HS-5 (cell line): ENCODE data around the gene HAGHL.
"Not testable (repeated sequence)": the region's sequence is repeated elsewhere in the genome, so short reads cannot be mapped to it uniquely, and the experiment has no call there.

Source experiments
- DNase-seq: peaks from one replicate; pipeline ENCODE4 v3.0.0-alpha.2; 2012; ENCODE audit warnings: low read depth

The HAGHL gene

GRCh38 chr16:774086-775001 lies 47.4 kb downstream of the HAGHL start:
- no peak for DNase-seq

DNA sequence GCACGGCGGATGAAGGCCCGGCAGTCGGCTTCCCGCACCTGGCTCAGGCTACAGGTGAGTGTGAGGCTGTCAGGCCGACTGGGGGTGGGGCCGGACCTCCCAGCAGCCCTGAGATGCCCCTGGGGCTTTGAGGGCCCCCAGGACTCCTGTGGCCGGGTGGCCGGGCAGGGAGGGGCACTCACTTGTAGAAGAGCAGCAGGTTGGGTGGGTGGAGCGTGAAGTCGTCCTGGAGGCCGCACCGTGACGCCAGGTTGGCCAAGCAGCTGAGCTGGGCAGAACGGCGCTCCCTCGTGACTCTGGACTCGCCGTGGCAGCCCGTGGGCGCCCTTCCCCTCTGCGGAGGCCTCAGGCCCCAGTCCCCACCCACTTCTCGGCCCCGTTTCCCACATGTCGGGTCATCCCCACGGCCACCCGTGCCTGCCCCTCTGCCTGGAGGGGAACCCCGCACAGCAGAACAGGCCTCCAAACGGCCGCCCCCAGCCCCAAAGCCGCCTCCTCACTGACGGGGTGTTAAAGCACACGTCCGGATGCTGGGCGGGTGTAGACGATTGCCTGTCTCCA lies 48.4 kb downstream of the HAGHL start:
- no peak for DNase-seq

- not testable (repeated sequence) for DNase-seq
These were observed 49.4 kb downstream of the HAGHL start for GRCh38 chr16:776298-776697.

- DNase-seq: no peak
These were observed 49.9 kb downstream of the HAGHL start for GRCh38 chr16:776824-777223.

- no peak for DNase-seq
These were observed 50.9 kb downstream of the HAGHL start for GRCh38 chr16:777826-778225.

- DNase-seq: no peak
These were observed 51.5 kb downstream of the HAGHL start for GRCh38 chr16:778447-778846.

- no peak for DNase-seq
These were observed 52.1 kb downstream of the HAGHL start for GRCh38 chr16:778909-779527.
